ENCODE results near the gene PCSK4. TPM values are rescaled to one million over a fixed set of nuclear protein-coding genes. Genes with fewer than 3 reads are reported as not detected.

The PCSK4 gene
- total and polyA plus RNA-seq, 10 of the 15 experiments (the other 5 are each of a cell fraction or from before 2014, with no cell fraction given): 0.27 to 0.99 (median 0.40) TPM; not detected in 3

- TF ChIP-seq BHLHE40 (IDR thresholded peaks at IDR 0.05; ENCODE audit: borderline replicate concordance in 1 of 2, low read depth in 2 of 2, low read length in 1 of 2) (no peak), POLR2AphosphoS5 (IDR thresholded peaks at IDR 0.05; ENCODE audit: low read length) (no peak), WRNIP1 (IDR thresholded peaks at IDR 0.05; ENCODE audit: borderline replicate concordance, low read depth, low read length) (no peak), ZNF592 (IDR thresholded peaks at IDR 0.05) (no peak), ETV6 (conservative IDR thresholded peaks at IDR 0.05 in 1 of 2, IDR thresholded peaks at IDR 0.05 in 1 of 2; ENCODE audit: borderline replicate concordance in 1 of 2, low read depth in 1 of 2) (no peak), NKRF (conservative IDR thresholded peaks at IDR 0.05) (no peak), CTCF (IDR thresholded peaks at IDR 0.05 in 2 of 3, conservative IDR thresholded peaks at IDR 0.05 in 1 of 3; ENCODE audit: control insufficient read depth in 2 of 3, extremely low read depth in 1 of 3, insufficient read depth in 1 of 3, low read depth in 3 of 3, low read length in 3 of 3) (no peak), YY1 (IDR thresholded peaks at IDR 0.05; ENCODE audit: low read depth, low read length) (no peak), NR2F1 (conservative IDR thresholded peaks at IDR 0.05) (no peak), DPF2 (IDR thresholded peaks at IDR 0.05) (no peak), POLR2AphosphoS2 (IDR thresholded peaks at IDR 0.05; ENCODE audit: low read depth, low read length) (no peak)
Measured at GRCh38 chr19:1467215-1467489, 23.0 kb downstream of the PCSK4 start (continued).

All from GM12878 (cell line).